Astrocyte (in vitro differentiated cells and primary cell): Measurements from ENCODE around the gene CHST11.

Source experiments
- CTCF ChIP-seq: IDR thresholded peaks from 2 replicates; pipeline ENCODE4 v1.5.1; 2011; ENCODE audit warnings: low read depth, mild to moderate bottlenecking, inconsistent platforms, low read length, moderate library complexity; ENCODE audit not compliant: insufficient read depth
- EZH2 ChIP-seq: IDR thresholded peaks from 2 replicates; pipeline ENCODE4 v1.6.1; 2012; ENCODE audit warnings: mild to moderate bottlenecking, low read length, inconsistent platforms; ENCODE audit not compliant: insufficient read depth

GRCh38 chr12:104747330-104747729 lies 290.6 kb downstream of the CHST11 start:
- TF ChIP-seq CTCF = no peak
- no peak for TF ChIP-seq EZH2
